ENCODE measurements around the gene DNAAF9.
"Not testable (repeated sequence)": the region's sequence is repeated elsewhere in the genome, so short reads cannot be mapped to it uniquely, and the experiment has no call there.

Gene DNAAF9

DNA sequence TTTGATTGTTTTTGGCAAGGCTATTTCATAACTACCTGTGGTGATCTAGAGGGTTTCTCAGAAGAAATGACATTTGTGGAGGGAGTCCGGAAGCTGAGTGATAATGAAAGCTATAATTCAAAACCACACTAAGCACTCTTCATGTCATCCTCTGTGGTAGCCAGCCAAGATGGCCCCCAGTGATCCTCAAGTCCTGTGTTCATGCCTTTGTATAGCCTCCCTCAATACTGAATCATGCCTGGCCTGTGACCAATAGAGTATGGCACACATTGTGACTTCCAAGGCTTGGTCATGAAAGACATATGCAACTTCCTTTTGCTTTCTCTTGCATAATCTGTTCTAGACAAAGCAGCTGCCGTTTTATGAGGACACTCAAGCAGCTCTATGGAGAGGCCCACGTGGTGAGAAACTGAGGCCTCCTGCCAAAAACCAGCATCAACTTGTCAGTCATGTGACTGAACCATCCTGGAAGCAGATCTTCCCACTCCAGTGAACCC is 12.8 kb upstream of the DNAAF9 start:
- Histone ChIP-seq H3K36me3 (ENCODE audit: control insufficient read depth, insufficient read depth, low read length) (no peaks in the 10 kb centered on the region), H3K4me3 (replicated peaks; ENCODE audit: low read depth, low read length) (no peak overlapping the region), H3K27me3 (replicated peaks; ENCODE audit: control insufficient read depth, insufficient read depth, low read length) (no peaks in the 10 kb centered on the region)
- peak; percentile 48 for DNase-seq (ENCODE audit: extremely low read depth, insufficient read length)
- TF ChIP-seq CTCF (IDR thresholded peaks at IDR 0.05; ENCODE audit: insufficient read depth, low read length, poor library complexity, severe bottlenecking): no peak

- H3K27me3 ChIP-seq (replicated peaks; ENCODE audit: control insufficient read depth, insufficient read depth, low read length); H3K4me3 ChIP-seq (replicated peaks; ENCODE audit: low read depth, low read length); H3K36me3 ChIP-seq (ENCODE audit: control insufficient read depth, insufficient read depth, low read length); DNase-seq (ENCODE audit: extremely low read depth, insufficient read length): not testable (repeated sequence)
Measured at GRCh38 chr20:3418161-3418560, 10.7 kb upstream of the DNAAF9 start.

GRCh38 chr20:3414122-3414521 is 6.7 kb upstream of the DNAAF9 start:
- no peak for DNase-seq (ENCODE audit: extremely low read depth, insufficient read length)
- no peaks in the 10 kb centered on the region for H3K36me3 ChIP-seq (ENCODE audit: control insufficient read depth, insufficient read depth, low read length)
- H3K27me3 ChIP-seq (replicated peaks; ENCODE audit: control insufficient read depth, insufficient read depth, low read length): no peaks in the 10 kb centered on the region
- H3K4me3 ChIP-seq (replicated peaks; ENCODE audit: low read depth, low read length): no peak overlapping the region
- no peak for TF ChIP-seq CTCF (IDR thresholded peaks at IDR 0.05; ENCODE audit: insufficient read depth, low read length, poor library complexity, severe bottlenecking)

- TF ChIP-seq CTCF (IDR thresholded peaks at IDR 0.05; ENCODE audit: insufficient read depth, low read length, poor library complexity, severe bottlenecking): no peak
- H3K27me3 ChIP-seq (replicated peaks; ENCODE audit: control insufficient read depth, insufficient read depth, low read length): no peaks in the 10 kb centered on the region
- DNase-seq (ENCODE audit: extremely low read depth, insufficient read length): no peak
- H3K4me3 ChIP-seq (replicated peaks; ENCODE audit: low read depth, low read length): no peak overlapping the region
- no peaks in the 10 kb centered on the region for H3K36me3 ChIP-seq (ENCODE audit: control insufficient read depth, insufficient read depth, low read length)
Measured at GRCh38 chr20:3413393-3413889, 6.0 kb upstream of the DNAAF9 start.

GRCh38 chr20:3412600-3413392 is 5.3 kb upstream of the DNAAF9 start:
- Histone ChIP-seq H3K36me3 (ENCODE audit: control insufficient read depth, insufficient read depth, low read length) (no peaks in the 10 kb centered on the region), H3K4me3 (replicated peaks; ENCODE audit: low read depth, low read length) (no peak overlapping the region), H3K27me3 (replicated peaks; ENCODE audit: control insufficient read depth, insufficient read depth, low read length) (no peaks in the 10 kb centered on the region)
- no peak for DNase-seq (ENCODE audit: extremely low read depth, insufficient read length)
- TF ChIP-seq CTCF (IDR thresholded peaks at IDR 0.05; ENCODE audit: insufficient read depth, low read length, poor library complexity, severe bottlenecking): no peak

GRCh38 chr20:3410464-3410863 is 3.0 kb upstream of the DNAAF9 start:
- H3K4me3 ChIP-seq (replicated peaks; ENCODE audit: low read depth, low read length): no peak overlapping the region
- no peaks in the 10 kb centered on the region; the same call in 1 of the 2 replicates for H3K27me3 ChIP-seq (replicated peaks; ENCODE audit: control insufficient read depth, insufficient read depth, low read length)
- no peaks in the 10 kb centered on the region for H3K36me3 ChIP-seq (ENCODE audit: control insufficient read depth, insufficient read depth, low read length)
- DNase-seq (ENCODE audit: extremely low read depth, insufficient read length): no peak
- TF ChIP-seq CTCF (IDR thresholded peaks at IDR 0.05; ENCODE audit: insufficient read depth, low read length, poor library complexity, severe bottlenecking): no peak
